Stomach smooth muscle (tissue), 2 donors: ENCODE data around the gene CCDC27.
A peak's percentile ranks its signal among the peaks of the same experiment; 100 is the strongest.
"Not testable (repeated sequence)": the region's sequence is repeated elsewhere in the genome, so short reads cannot be mapped to it uniquely, and the experiment has no call there.

Experiments used
- H3K27ac ChIP-seq: one replicate; pipeline ENCODE4 v1.7.0; 2013; ENCODE audit warnings: mild to moderate bottlenecking, low read length, inconsistent platforms
- H3K27me3 ChIP-seq, 2 donors: one replicate each; pipeline ENCODE4 v1.7.0; 2013; ENCODE audit warnings: low read length in 2 of 2; ENCODE audit not compliant: insufficient read depth in 2 of 2, control insufficient read depth in 1 of 2
- H3K36me3 ChIP-seq, 2 donors: one replicate each; pipeline ENCODE4 v1.7.0; 2013; ENCODE audit warnings: low read length in 2 of 2; ENCODE audit not compliant: control insufficient read depth in 2 of 2, insufficient read depth in 2 of 2
- H3K4me1 ChIP-seq: one replicate; pipeline ENCODE4 v1.7.0; 2013; ENCODE audit warnings: low read length; ENCODE audit not compliant: control insufficient read depth, insufficient read depth
- H3K4me3 ChIP-seq, 2 donors: one replicate each; pipeline ENCODE4 v1.7.0; 2013; ENCODE audit warnings: low read length in 2 of 2
- H3K9ac ChIP-seq, 2 donors: one replicate each; pipeline ENCODE4 v1.7.0; 2013; ENCODE audit warnings: low read length in 2 of 2, mild to moderate bottlenecking in 1 of 2
- H3K9me3 ChIP-seq, 2 donors: one replicate each; pipeline ENCODE4 v1.7.0; 2013; ENCODE audit warnings: low read length in 2 of 2; ENCODE audit not compliant: control insufficient read depth in 2 of 2
- donor health status: healthy.
- donor health status: Pancreatic carcinoma.

CCDC27 gene

GRCh38 chr1:3747522-3747848 lies 4.8 kb upstream of the CCDC27 start:
- Histone ChIP-seq H3K4me3 (peak overlapping the region; percentile 72 to 75), H3K9me3 (no peaks in the 10 kb centered on the region), H3K36me3 (peaks cover 0 to 2% of the 10 kb centered on the region in 2 donors), H3K27me3 (peaks cover under 1 to 4% of the 10 kb centered on the region in 2 donors), H3K27ac (peak overlapping the region; percentile 24), H3K4me1 (peaks cover 25% of the 10 kb centered on the region), H3K9ac (peak overlapping the region in 1 of 2 donors; percentile 65)

- Histone ChIP-seq H3K9me3 (no peaks in the 10 kb centered on the region), H3K4me1 (peaks cover 25% of the 10 kb centered on the region), H3K36me3 (peaks cover 0 to under 1% of the 10 kb centered on the region in 2 donors), H3K4me3 (peak overlapping the region; percentile 72 to 75), H3K27me3 (peaks cover 4 to 5% of the 10 kb centered on the region in 2 donors), H3K9ac (no peak overlapping the region), H3K27ac (no peak overlapping the region)
Measured at GRCh38 chr1:3747903-3748302, 4.3 kb upstream of the CCDC27 start.

- H3K9ac ChIP-seq, H3K4me3 ChIP-seq, H3K36me3 ChIP-seq, H3K27ac ChIP-seq, H3K9me3 ChIP-seq, H3K27me3 ChIP-seq: not testable (repeated sequence)
- peaks cover 25% of the 10 kb centered on the region for H3K4me1 ChIP-seq
Measured at GRCh38 chr1:3748316-3748900, 3.8 kb upstream of the CCDC27 start.

GRCh38 chr1:3749512-3749911 lies 2.7 kb upstream of the CCDC27 start:
- Histone ChIP-seq H3K4me1 (peaks cover 25% of the 10 kb centered on the region), H3K27me3 (peaks cover 5 to 9% of the 10 kb centered on the region in 2 donors), H3K4me3 (no peak overlapping the region), H3K36me3 (no peaks in the 10 kb centered on the region), H3K27ac (no peak overlapping the region), H3K9ac (no peak overlapping the region), H3K9me3 (no peaks in the 10 kb centered on the region)

GRCh38 chr1:3750741-3751140 lies 1.5 kb upstream of the CCDC27 start:
- H3K36me3 ChIP-seq, result no peaks in the 10 kb centered on the region
- peaks cover 7 to 11% of the 10 kb centered on the region in 2 donors for H3K27me3 ChIP-seq
- H3K9ac ChIP-seq, result no peak overlapping the region
- peaks cover 17% of the 10 kb centered on the region for H3K4me1 ChIP-seq
- no peak overlapping the region for H3K4me3 ChIP-seq
- no peak overlapping the region for H3K27ac ChIP-seq
- no peaks in the 10 kb centered on the region for H3K9me3 ChIP-seq

- no peak overlapping the region for H3K4me3 ChIP-seq
- H3K27me3 ChIP-seq, result peaks cover 7 to 11% of the 10 kb centered on the region in 2 donors
- H3K27ac ChIP-seq, result no peak overlapping the region
- H3K9me3 ChIP-seq, result no peaks in the 10 kb centered on the region
- H3K4me1 ChIP-seq, result no peaks in the 10 kb centered on the region
- H3K9ac ChIP-seq, result no peak overlapping the region
- no peaks in the 10 kb centered on the region for H3K36me3 ChIP-seq
Measured at GRCh38 chr1:3753656-3754454, 1.6 kb downstream of the CCDC27 start.

GRCh38 chr1:3756394-3756793 lies 4.1 kb downstream of the CCDC27 start:
- Histone ChIP-seq H3K4me1 (no peaks in the 10 kb centered on the region), H3K27ac (no peak overlapping the region), H3K4me3 (no peak overlapping the region), H3K36me3 (no peaks in the 10 kb centered on the region), H3K9me3 (no peaks in the 10 kb centered on the region), H3K27me3 (peaks cover 7 to 22% of the 10 kb centered on the region in 2 donors), H3K9ac (no peak overlapping the region)

GRCh38 chr1:3759164-3759563 lies 6.9 kb downstream of the CCDC27 start:
- Histone ChIP-seq H3K4me3 (no peak overlapping the region), H3K27ac (no peak overlapping the region), H3K9ac (no peak overlapping the region), H3K4me1 (no peaks in the 10 kb centered on the region), H3K36me3 (no peaks in the 10 kb centered on the region), H3K27me3 (peaks cover 12 to 17% of the 10 kb centered on the region in 2 donors), H3K9me3 (no peaks in the 10 kb centered on the region)

GRCh38 chr1:3759796-3760195 lies 7.5 kb downstream of the CCDC27 start:
- Histone ChIP-seq H3K4me1 (no peaks in the 10 kb centered on the region), H3K36me3 (no peaks in the 10 kb centered on the region), H3K27ac (no peak overlapping the region), H3K9me3 (no peaks in the 10 kb centered on the region), H3K27me3 (peaks cover 12 to 17% of the 10 kb centered on the region in 2 donors), H3K4me3 (no peak overlapping the region), H3K9ac (no peak overlapping the region)

GRCh38 chr1:3761296-3762010 lies 9.2 kb downstream of the CCDC27 start:
- Histone ChIP-seq H3K4me3 (no peak overlapping the region), H3K9ac (no peak overlapping the region), H3K4me1 (no peaks in the 10 kb centered on the region), H3K36me3 (no peaks in the 10 kb centered on the region), H3K27ac (no peak overlapping the region), H3K9me3 (no peaks in the 10 kb centered on the region), H3K27me3 (peaks cover 9 to 15% of the 10 kb centered on the region in 2 donors)
